Dermis blood vessel endothelial cell (primary cell): Measurements from ENCODE around the gene DUS1L. TPM values are rescaled to one million over a fixed set of nuclear protein-coding genes. Genes with fewer than 3 reads are reported as not detected.

ENCODE experiments used
- DNase-seq: peaks from one replicate; pipeline ENCODE4 v3.0.0; 2010
- total RNA-seq: library from RNA; depleted of rRNA; stranded (reverse); fragments of >200 nt; gene quantifications from 2 replicates; pipeline ENCODE4 v1.2.3, GENCODE V29; 2014

The DUS1L gene
- total RNA-seq, 1 donor from 2014 or later: 72.5 TPM

- DNase-seq: no peak
These were observed 35.1 kb upstream of the DUS1L start for GRCh38 chr17:82100502-82101298.

GRCh38 chr17:82098939-82099763 is 33.5 kb upstream of the DUS1L start:
- no peak for DNase-seq

- peak; percentile 97 for DNase-seq
These were observed 32.8 kb upstream of the DUS1L start, which contains the start of gene FASN for GRCh38 chr17:82098169-82098938. TSS of gene FASN (minus strand) at chr17:82098236. CDS start at chr17:82096445, 1,791 bp downstream.

GRCh38 chr17:82097919-82098168 is 32.2 kb upstream of the DUS1L start:
- no peak for DNase-seq

DNA sequence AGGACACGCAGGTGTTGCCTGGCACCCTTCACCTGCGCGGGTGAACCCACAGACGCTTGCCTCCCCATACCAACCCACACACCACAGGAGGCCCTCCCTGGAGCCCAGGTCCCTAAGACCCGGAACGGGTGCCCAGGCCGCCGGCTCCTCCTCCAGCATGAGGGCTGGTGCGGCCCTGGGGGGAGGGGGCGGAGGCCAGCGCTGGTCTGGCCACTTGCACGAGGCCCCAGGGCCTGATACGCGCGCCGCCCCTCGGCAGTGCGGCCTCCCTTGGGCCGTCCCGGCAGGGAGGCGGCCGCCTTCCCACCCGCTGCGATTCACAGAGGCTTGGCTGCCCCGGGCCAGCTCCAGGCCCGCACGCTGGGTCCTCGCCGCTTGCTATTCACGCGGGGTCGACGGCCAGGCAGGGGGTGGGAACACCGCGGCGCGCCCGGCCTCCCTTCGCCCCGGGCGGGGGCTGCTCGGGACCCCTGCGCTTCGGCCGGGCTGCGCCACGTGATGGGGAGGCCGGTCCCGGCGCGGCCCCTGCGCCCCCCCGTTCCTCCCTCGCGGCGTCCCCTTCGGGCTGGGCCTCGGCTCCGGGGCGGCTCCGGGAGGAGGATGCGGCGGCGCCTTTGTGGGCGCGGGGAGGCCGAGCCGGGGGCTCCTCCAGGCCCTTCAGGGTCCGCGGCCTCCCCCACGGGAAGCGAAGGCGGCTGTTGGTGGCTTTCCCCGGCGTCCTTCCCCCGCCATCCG is 31.7 kb upstream of the DUS1L start:
- DNase-seq: peak; percentile 71

DNA sequence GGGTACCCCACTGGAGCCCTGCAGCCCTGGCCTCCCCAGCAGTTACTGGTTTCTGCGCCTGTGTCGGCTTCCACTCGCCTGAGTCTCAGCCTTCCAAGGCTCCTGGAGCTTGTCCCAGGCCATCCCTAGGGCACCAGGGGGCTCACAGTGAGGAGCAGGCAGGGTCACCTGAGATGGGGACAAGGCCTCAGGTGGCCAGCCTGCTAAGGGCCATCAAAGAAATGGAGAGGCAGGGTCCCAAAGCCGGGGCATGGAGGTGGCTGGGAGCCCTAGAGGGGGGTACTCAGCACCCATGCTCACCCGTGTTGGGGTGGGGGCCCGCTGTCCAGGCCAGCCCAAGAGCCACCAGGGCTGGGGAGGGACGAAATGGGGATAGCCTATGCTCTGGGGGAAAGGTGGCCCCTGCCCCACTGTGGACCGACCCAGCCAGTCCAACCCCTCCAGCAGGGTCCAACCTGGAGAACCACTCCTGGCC is 31.1 kb upstream of the DUS1L start:
- no peak for DNase-seq

DNA sequence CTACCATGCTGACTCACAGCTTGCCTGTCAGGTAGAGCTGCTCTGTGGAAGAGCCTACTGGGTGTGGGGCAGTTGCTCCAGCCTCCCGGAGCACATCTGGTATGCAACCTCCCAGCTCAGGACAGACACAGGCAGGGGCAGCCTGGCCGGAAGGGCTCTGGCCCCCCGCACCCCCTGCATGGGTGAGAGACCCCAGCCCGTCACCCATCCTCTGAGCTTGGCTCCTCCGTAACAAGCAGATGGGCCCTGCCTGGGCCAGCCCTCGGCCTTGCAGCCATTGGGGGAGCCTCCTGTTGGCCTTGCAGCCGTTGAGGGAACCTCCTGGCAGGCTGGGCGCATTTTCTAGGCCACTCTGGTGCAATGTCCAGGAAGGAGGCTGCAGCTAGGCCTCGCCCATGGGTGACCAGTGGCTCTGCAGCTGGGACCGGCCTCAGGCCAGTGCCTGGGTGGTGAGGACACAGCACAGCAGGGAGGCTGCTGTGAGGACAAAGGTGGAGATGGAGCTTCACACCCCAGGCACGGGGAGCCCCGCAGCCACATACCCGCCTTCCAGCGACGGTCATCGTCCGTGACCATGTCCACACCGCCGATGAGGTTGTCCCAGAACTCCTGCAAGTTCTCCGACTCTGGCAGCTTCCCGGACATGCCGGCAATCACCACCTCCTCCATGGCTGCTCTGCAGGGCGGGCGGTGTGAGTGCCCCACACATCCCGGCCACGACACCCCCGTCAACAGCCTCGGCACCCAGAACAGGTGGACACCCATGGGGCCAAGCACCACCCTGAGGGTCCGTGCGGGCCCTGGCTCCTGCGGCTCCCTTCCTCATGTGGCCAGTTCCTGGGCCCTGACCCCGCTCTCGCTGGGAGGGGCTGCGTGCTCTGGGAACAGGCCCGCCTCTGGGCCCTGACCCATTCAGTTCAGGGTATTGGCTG is 30.4 kb upstream of the DUS1L start:
- no peak for DNase-seq

- DNase-seq: no peak
These were observed 29.6 kb upstream of the DUS1L start for GRCh38 chr17:82094931-82095776.

- DNase-seq: no peak
These were observed 27.6 kb upstream of the DUS1L start for GRCh38 chr17:82092995-82093751.

GRCh38 chr17:82092628-82092994 is 27.0 kb upstream of the DUS1L start:
- no peak for DNase-seq

GRCh38 chr17:82092094-82092586 is 26.5 kb upstream of the DUS1L start:
- no peak for DNase-seq

- DNase-seq: no peak
These were observed 25.9 kb upstream of the DUS1L start for GRCh38 chr17:82091264-82092066.

GRCh38 chr17:82090549-82091263 is 25.1 kb upstream of the DUS1L start:
- no peak for DNase-seq

DNA sequence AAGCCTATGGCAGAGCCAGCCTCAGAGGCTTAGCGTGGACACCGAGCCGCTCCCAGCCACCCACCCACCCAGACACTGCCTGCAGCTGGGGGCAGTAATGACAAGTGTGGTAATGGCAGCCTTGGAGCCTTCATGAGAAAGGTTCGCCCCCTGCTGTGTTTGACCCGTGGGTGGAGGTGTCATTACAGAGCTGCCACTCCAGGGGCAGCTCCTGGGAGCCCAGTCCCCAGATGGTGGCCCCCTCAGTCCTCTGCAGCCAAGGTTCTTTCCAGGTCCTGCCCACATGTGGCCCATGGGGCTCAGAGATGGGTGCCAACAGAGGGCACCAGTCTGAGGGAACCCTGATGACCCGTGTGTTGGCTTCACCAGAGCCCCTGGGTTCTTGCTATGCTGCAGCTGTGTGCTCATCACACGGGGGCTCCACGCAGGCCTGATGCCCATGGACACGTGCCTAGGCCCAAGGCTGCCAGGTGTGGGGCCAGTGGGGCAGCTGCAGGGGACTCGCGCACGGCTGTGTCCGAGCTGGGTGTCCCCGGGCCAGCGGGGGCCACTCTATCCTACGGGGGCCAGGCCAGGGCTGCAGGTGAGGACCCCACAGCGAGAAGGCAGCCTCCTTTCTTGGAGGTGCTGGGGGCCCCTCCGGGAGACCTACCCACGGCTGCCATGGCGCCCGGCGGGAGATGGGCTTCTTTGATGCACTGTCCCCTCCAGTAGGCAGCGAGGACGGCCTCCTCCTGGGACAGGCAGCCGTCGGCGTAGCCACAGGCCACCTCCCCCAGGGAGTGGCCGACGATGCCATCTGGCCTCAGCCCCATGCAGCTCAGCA is 24.3 kb upstream of the DUS1L start:
- DNase-seq: no peak

GRCh38 chr17:82088838-82089722 is 23.5 kb upstream of the DUS1L start:
- no peak for DNase-seq
